HCT116 (cell line): ENCODE data around the gene KCNQ1OT1. TPM values are rescaled to one million over a fixed set of nuclear protein-coding genes. Genes with fewer than 3 reads are reported as not detected.
"Not testable (repeated sequence)": the region's sequence is repeated elsewhere in the genome, so short reads cannot be mapped to it uniquely, and the experiment has no call there.

Experiments
- ATAC-seq: fragments of 200-7000 bp; cut with Tn5 transposase; 2 replicates; pipeline ENCODE4 v1.9.1; 2020; ENCODE audit warnings: mild to moderate bottlenecking, moderate library complexity
- BruUV-seq: library from RNA; stranded (reverse); fragments of 400-500 nt; replicated peaks from 2 replicates; lab custom pipeline; 2021; lab: Mats Ljungman, UMichigan
- CTCF ChIA-PET: fragments of 300-600 bp; sonication (Branson Sonifier 250); formaldehyde crosslinking; loops from one replicate; lab custom pipeline; 2021; ENCODE audit warnings: antibody characterized with exemption; lab: Charles Lee
- POLR2A ChIA-PET: fragments of 300-600, 350-600 bp; sonication (Branson Sonifier 250); formaldehyde crosslinking; loops from one replicate; lab custom pipeline; 2021; ENCODE audit warnings: antibody characterized with exemption; lab: Charles Lee
- RAD21 ChIA-PET, 2 experiments: fragments of 300-600 bp; sonication (Branson Sonifier 250); formaldehyde crosslinking; loops; one replicate each; lab custom pipeline; 2023; ENCODE audit warnings: low total read pairs in 2 of 2; ENCODE audit not compliant: uncharacterized antibody in 2 of 2, unreplicated experiment in 2 of 2, low non-redundant PET in 1 of 2; lab: Charles Lee
- DNase-seq: peaks from one replicate; pipeline ENCODE4 v3.0.0-alpha.2; 2010; ENCODE audit warnings: low read depth, low spot score
- H2AFZ ChIP-seq: fragments of 200-600 bp; shearing (Covaris generic), sonication (generic); 2 replicates; pipeline ENCODE4 v1.6.1; 2017; ENCODE audit warnings: low read depth, mixed run types, mixed read lengths, antibody characterized with exemption, low read length; ENCODE audit not compliant: poor library complexity, severe bottlenecking
- H3K27ac ChIP-seq: 2 replicates; pipeline ENCODE4 v1.5.1; 2012; ENCODE audit warnings: low read depth, low read length
- H3K27me3 ChIP-seq: fragments of 200-600 bp; sonication (generic); 2 replicates; pipeline ENCODE4 v1.6.1; 2016; ENCODE audit warnings: mixed run types, low read length, mixed read lengths; ENCODE audit not compliant: insufficient read depth
- H3K36me3 ChIP-seq, 2 experiments: fragments of 200-500 bp in 1 of 2; fragments of 200-600 bp in 1 of 2; sonication (Bioruptor generic) in 1 of 2; sonication (generic) in 1 of 2; 2 replicates each; pipeline versions ENCODE4 v1.5.1 to v1.6.1; 2014 to 2016; ENCODE audit warnings: low read length in 2 of 2, inconsistent platforms in 1 of 2, mixed read lengths in 1 of 2, mixed run types in 1 of 2; ENCODE audit not compliant: insufficient read depth in 2 of 2, control insufficient read depth in 1 of 2
- H3K4me1 ChIP-seq, 2 experiments: fragments of 200-600 bp in 1 of 2; sonication (generic) in 1 of 2; 2 replicates each; pipeline versions ENCODE4 v1.5.1 to v1.6.1; 2012 to 2017; ENCODE audit warnings: low read length in 2 of 2, inconsistent platforms in 1 of 2, mild to moderate bottlenecking in 1 of 2, mixed read lengths in 1 of 2, mixed run types in 1 of 2, moderate library complexity in 1 of 2; ENCODE audit not compliant: insufficient read depth in 2 of 2, control insufficient read depth in 1 of 2
- H3K4me2 ChIP-seq: fragments of 200-600 bp; sonication (generic); 2 replicates; pipeline ENCODE4 v1.6.1; 2017; ENCODE audit warnings: mixed run types, low read length, mixed read lengths
- H3K4me3 ChIP-seq, 2 experiments: fragments of 200-600 bp in 1 of 2; sonication (generic) in 1 of 2; replicated peaks in 1 of 2; 2 replicates each; pipeline ENCODE4 v1.5.1; 2011 to 2016; ENCODE audit warnings: low read length in 2 of 2, control low read depth in 1 of 2, low read depth in 1 of 2, mild to moderate bottlenecking in 1 of 2, mixed read lengths in 1 of 2, mixed run types in 1 of 2
- H3K79me2 ChIP-seq: fragments of 200-600 bp; sonication (generic); 2 replicates; pipeline ENCODE4 v1.6.1; 2017; ENCODE audit warnings: mild to moderate bottlenecking, mixed run types, low read length, moderate library complexity, mixed read lengths; ENCODE audit not compliant: insufficient read depth
- H3K9ac ChIP-seq: fragments of 200-600 bp; sonication (generic); 2 replicates; pipeline ENCODE4 v1.6.1; 2016; ENCODE audit warnings: low read length, mixed read lengths
- H3K9me2 ChIP-seq: fragments of 200-600 bp; sonication (generic), shearing (Covaris generic); 2 replicates; pipeline ENCODE4 v1.6.1; 2017; ENCODE audit warnings: mixed run types, mild to moderate bottlenecking, moderate library complexity; ENCODE audit not compliant: insufficient read depth
- H3K9me3 ChIP-seq, 2 experiments: fragments of 200-500 bp in 1 of 2; fragments of 200-600 bp in 1 of 2; sonication (Bioruptor generic) in 1 of 2; sonication (generic) in 1 of 2; 2 replicates each; pipeline ENCODE4 v1.6.1; 2014 to 2017; ENCODE audit warnings: low read length in 2 of 2, mixed read lengths in 2 of 2, inconsistent platforms in 1 of 2, low read depth in 1 of 2, mild to moderate bottlenecking in 1 of 2, mixed run types in 1 of 2, moderate library complexity in 1 of 2; ENCODE audit not compliant: control insufficient read depth in 1 of 2, insufficient read depth in 1 of 2
- H4K20me1 ChIP-seq: fragments of 200-600 bp; sonication (generic), shearing (Covaris generic); 2 replicates; pipeline ENCODE4 v1.6.1; 2017; ENCODE audit warnings: mixed run types, mild to moderate bottlenecking, moderate library complexity; ENCODE audit not compliant: insufficient read depth
- ATF3 ChIP-seq: IDR thresholded peaks from 2 replicates; pipeline ENCODE4 v1.6.1; 2012
- CBX3 ChIP-seq: IDR thresholded peaks from 2 replicates; pipeline ENCODE4 v1.6.1; 2012; ENCODE audit warnings: low read depth
- CEBPB ChIP-seq: IDR thresholded peaks from 2 replicates; pipeline ENCODE4 v1.6.1; 2012; ENCODE audit warnings: low read depth
- CTCF ChIP-seq, 3 experiments: fragments of 200-600 bp in 1 of 3; sonication (generic) in 1 of 3; IDR thresholded peaks in 2 of 3; conservative IDR thresholded peaks in 1 of 3; 2 replicates each; pipeline ENCODE4 v1.5.1; 2012 to 2017; ENCODE audit warnings: low read depth in 2 of 3, low read length in 2 of 3, antibody characterized with exemption in 1 of 3, borderline replicate concordance in 1 of 3, control low read depth in 1 of 3, mild to moderate bottlenecking in 1 of 3, mixed read lengths in 1 of 3, mixed run types in 1 of 3, moderate library complexity in 1 of 3; ENCODE audit not compliant: insufficient read depth in 1 of 3
- EZH2 ChIP-seq: fragments of 200-600 bp; sonication (generic); IDR thresholded peaks from 2 replicates; pipeline ENCODE4 v1.6.1; 2017; ENCODE audit warnings: antibody characterized with exemption, mixed run types
- FOSL1 ChIP-seq: IDR thresholded peaks from 2 replicates; pipeline ENCODE4 v1.6.1; 2012; ENCODE audit warnings: low read depth
- JUND ChIP-seq: IDR thresholded peaks from 2 replicates; pipeline ENCODE4 v1.6.1; 2012
- POLR2A ChIP-seq: IDR thresholded peaks from 2 replicates; pipeline ENCODE4 v1.7.0; 2011; ENCODE audit warnings: borderline replicate concordance; ENCODE audit not compliant: insufficient read depth, insufficient read length; ENCODE audit errors: extremely low read depth
- POLR2AphosphoS5 ChIP-seq: IDR thresholded peaks from 2 replicates; pipeline ENCODE4 v1.6.1; 2011; ENCODE audit warnings: mild to moderate bottlenecking, low read depth, low read length, moderate library complexity
- RAD21 ChIP-seq: IDR thresholded peaks from 2 replicates; pipeline ENCODE4 v1.6.1; 2012; ENCODE audit warnings: low read depth, mild to moderate bottlenecking
- SIN3A ChIP-seq: IDR thresholded peaks from 2 replicates; pipeline ENCODE4 v1.6.1; 2012; ENCODE audit warnings: low read depth
- SP1 ChIP-seq: IDR thresholded peaks from 2 replicates; pipeline ENCODE4 v1.6.1; 2012; ENCODE audit warnings: low read depth
- TCF7L2 ChIP-seq: IDR thresholded peaks from 2 replicates; pipeline ENCODE4 v1.7.0; 2011; ENCODE audit warnings: borderline replicate concordance, inconsistent platforms; ENCODE audit not compliant: insufficient read depth, insufficient read length; ENCODE audit errors: extremely low read depth
- YY1 ChIP-seq: IDR thresholded peaks from 2 replicates; pipeline ENCODE4 v1.6.1; 2011; ENCODE audit warnings: low read length, low read depth, moderate library complexity, mild to moderate bottlenecking; ENCODE audit not compliant: insufficient replicate concordance; ENCODE audit errors: extremely low read depth
- ZBTB33 ChIP-seq: IDR thresholded peaks from 2 replicates; pipeline ENCODE4 v1.6.1; 2011; ENCODE audit warnings: mild to moderate bottlenecking, low read length, moderate library complexity; ENCODE audit not compliant: insufficient replicate concordance; ENCODE audit errors: extremely low read depth
- ZNF274 ChIP-seq: fragments of 200-500 bp; sonication (Bioruptor generic); IDR thresholded peaks from 2 replicates; pipeline ENCODE4 v1.6.1; 2014; ENCODE audit warnings: mild to moderate bottlenecking, low read depth, low read length, inconsistent platforms
- intact Hi-C: fragments of 100-400 bp; cut with micrococcal nuclease; formaldehyde crosslinking; loops from 2 replicates; pipeline ENCODE4 v1.10.0; 2022
- total RNA-seq: library from RNA; stranded (reverse); gene quantifications from one replicate; pipeline ENCODE4 v1.2.1, GENCODE V29; 2021; ENCODE audit not compliant: unreplicated experiment

Gene KCNQ1OT1
- total RNA-seq, 1 experiment from 2014 or later, result 1.1 TPM

DNA sequence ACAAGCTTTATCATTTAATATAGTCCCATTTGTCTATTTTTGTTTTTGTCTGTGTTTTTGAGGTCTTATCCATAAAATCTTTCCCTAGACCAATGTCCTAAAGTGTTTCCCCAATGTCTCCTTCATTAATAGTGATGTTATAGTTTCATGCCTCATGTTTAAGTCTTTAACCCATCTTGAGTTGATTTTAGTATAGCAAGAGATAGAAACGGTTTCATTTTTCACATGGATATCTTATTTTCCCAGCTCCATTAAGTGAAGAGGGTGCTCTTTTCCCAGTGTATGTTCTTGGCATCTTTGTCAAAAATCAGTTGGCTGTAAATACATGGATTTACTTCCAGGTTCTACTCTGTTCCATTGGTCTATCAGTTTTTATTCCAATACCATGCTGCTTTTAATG lies 58.2 kb downstream of the KCNQ1OT1 start:
- no peaks in the 10 kb centered on the region for H3K79me2 ChIP-seq
- H3K4me2 ChIP-seq, result no peak overlapping the region
- no peak for TF ChIP-seq EZH2
- TF ChIP-seq JUND, result no peak
- TF ChIP-seq CBX3, result no peak
- TF ChIP-seq SIN3A, result no peak
- no peak for TF ChIP-seq FOSL1
- TF ChIP-seq ZNF274, result no peak
- TF ChIP-seq CEBPB, result no peak
- no peak for TF ChIP-seq SP1
- TF ChIP-seq POLR2A, result no peak
- no peak for TF ChIP-seq TCF7L2
- no peak for TF ChIP-seq ATF3
- no peak for TF ChIP-seq YY1
- TF ChIP-seq POLR2AphosphoS5, result no peak
- TF ChIP-seq RAD21, result no peak
- no peak for TF ChIP-seq ZBTB33
- no peak for TF ChIP-seq CTCF (IDR thresholded peaks at IDR 0.05 in 2 of 3, conservative IDR thresholded peaks at IDR 0.05 in 1 of 3; ENCODE audit: borderline replicate concordance in 1 of 3, insufficient read depth in 1 of 3, low read depth in 2 of 3, low read length in 2 of 3)
- TF ChIP-seq, all 23 proteins: peak for 0
- POLR2A ChIA-PET, result no interaction called here
- Histone ChIP-seq H3K9ac (no peak overlapping the region), H2AFZ (no peak overlapping the region), H3K27ac (no peak overlapping the region), H4K20me1 (no peaks in the 10 kb centered on the region), H3K27me3 (no peaks in the 10 kb centered on the region), H3K4me1 (no peaks in the 10 kb centered on the region), H3K4me3 (no peak overlapping the region), H3K36me3 (no peaks in the 10 kb centered on the region), H3K9me3 (peaks cover 11 to 12% of the 10 kb centered on the region in 2 experiments; a peak in 3 of 4 replicates), H3K9me2 (no peaks in the 10 kb centered on the region)
- ATAC-seq (no peak), DNase-seq (no peak)
- CTCF ChIA-PET, result no interaction called here
- RAD21 ChIA-PET, result no interaction called here
- BruUV-seq, result no TSS peak
- intact Hi-C loops, result loop anchor here (5.0 kb wide), 1 partner anchor 49 kb away; no protein-coding TSS in a partner anchor

GRCh38 chr11:2639763-2640162 lies 60.0 kb downstream of the KCNQ1OT1 start:
- BruUV-seq, H3K4me1 ChIP-seq, H3K36me3 ChIP-seq, H3K27ac ChIP-seq, RAD21 ChIA-PET, H3K9ac ChIP-seq, DNase-seq, H2AFZ ChIP-seq, H3K4me3 ChIP-seq, H3K9me2 ChIP-seq, POLR2A ChIA-PET, H3K27me3 ChIP-seq, H3K79me2 ChIP-seq, ATAC-seq, H3K4me2 ChIP-seq, CTCF ChIA-PET, H4K20me1 ChIP-seq: not testable (repeated sequence)
- H3K9me3 ChIP-seq, result peaks cover 5 to 11% of the 10 kb centered on the region in 2 experiments; a peak in 3 of 4 replicates
- intact Hi-C loops, result loop anchor here (5.0 kb wide), 1 partner anchor 47 kb away; no protein-coding TSS in a partner anchor
